ENCODE results near the gene RFX2.
"Not testable (repeated sequence)": the region's sequence is repeated elsewhere in the genome, so short reads cannot be mapped to it uniquely, and the experiment has no call there.

RFX2 gene

DNA sequence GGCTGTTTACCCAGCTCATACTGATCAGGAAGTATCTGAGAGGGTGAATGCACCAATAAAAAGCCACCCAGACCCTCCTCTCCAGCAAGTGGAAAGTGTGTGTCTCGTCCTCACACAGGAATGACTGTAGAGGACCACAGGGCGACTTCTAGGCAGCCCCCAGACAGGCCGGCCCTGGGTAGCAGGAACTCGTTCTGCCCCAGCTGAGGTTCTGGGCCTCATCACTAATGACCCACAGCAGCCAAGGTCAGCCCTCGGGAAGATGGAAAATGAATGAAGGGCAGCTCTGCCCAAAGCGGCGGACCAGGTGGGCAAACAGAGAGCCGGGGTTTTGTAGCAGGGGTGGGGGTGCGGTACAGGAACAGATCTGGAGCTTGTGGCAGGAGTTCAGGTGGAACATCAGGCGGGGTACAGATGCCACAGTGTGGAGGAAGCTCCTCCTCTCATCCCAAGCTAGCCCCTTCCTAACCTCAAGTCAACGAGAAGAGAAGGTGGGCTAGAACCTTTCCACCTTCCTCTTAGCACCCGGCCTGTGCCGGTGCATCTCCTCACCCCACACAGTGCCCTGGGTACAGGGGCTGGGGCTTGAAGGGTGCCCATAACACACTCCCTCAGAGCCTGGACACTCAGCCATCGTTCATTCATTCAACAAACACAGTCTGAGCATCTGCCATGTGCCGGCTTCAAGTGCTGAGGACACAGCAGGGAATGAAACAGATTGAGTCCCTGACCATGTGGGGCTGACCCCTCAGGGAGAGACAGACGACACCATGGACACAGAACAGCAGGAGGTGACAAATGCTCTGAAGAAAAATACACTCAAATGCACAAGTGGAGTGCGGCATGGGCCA lies 36.2 kb downstream of the RFX2 start:
- DNase-seq: no peak

DNA sequence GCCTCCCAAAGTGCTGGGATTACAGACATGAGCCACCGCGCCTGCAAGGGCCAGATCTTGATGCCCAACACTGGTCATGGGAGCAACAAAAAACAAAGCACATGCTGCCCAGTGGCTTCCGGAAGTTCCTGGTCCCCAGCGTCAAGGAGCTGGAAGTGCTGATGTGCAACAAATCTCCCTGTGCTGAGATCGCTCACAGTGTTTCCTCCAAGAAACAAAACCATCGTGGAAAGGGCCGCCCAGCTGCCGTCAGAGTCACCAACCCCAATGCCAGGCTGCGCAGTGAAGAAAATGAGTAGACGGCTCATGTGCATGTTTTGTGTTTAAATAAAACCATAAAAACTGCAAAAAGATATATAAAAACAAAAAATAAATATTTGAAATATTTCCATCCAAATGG lies 37.1 kb downstream of the RFX2 start:
- DNase-seq: not testable (repeated sequence)

GRCh38 chr19:6071875-6072274 lies 38.4 kb downstream of the RFX2 start:
- no peak for DNase-seq

DNA sequence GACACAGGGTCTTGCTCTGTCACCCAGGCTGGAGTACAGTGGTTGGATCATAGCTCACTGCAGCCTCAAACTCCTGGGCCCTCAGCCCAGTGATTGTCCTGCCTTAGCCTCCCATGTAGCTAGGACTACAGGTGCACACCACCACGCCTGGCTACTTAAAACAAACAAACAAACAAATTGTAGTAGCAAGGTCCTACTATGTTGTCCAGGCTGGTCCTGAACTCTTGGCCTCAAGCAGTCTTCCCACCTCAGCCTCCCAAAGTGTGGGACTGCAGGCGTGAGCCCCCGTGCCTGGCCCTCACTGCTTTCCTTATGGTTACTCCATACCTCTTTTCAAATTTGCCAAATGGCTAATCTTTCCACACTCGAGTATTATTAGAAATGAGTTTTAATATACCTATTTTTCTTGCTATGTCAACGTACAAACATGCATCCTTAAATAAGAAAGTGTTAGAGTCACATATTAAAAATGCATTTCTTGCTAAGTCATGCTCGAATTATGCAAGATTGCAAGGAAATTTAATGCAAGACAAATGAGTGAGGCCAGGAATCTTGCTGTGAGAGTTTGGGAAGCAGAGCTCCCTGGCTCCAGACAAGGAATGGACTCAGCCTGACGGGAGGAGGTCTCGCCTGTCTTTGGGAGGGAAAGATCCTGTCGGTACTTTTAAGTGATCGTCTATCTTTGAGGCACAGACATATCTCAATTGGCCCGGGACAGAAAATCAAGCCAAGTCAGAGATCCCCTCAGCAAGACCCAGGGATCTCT lies 39.4 kb downstream of the RFX2 start:
- no peak for DNase-seq

DNA sequence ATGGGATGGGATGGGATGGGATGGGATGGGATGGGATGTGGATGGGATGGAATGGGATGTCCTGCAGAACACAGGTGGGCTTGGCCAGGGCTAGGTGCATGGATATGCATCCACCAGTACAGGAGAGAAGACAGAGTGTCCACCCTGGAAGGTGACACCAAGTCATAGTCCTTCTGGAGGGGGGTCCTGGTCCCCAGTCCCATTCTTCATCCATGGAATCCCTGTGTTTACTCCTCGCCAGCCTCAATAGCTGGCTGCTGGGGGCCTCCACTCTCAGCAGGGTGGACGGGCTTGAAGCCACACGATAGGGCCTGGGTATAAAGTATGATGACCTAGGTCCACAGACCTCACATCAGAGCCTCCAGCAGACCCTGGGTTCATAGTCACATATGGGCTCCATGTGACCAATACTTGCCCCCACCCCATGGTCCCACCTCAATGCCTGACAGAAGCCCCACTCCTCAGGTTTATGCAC lies 40.1 kb downstream of the RFX2 start:
- no peak for DNase-seq

DNA sequence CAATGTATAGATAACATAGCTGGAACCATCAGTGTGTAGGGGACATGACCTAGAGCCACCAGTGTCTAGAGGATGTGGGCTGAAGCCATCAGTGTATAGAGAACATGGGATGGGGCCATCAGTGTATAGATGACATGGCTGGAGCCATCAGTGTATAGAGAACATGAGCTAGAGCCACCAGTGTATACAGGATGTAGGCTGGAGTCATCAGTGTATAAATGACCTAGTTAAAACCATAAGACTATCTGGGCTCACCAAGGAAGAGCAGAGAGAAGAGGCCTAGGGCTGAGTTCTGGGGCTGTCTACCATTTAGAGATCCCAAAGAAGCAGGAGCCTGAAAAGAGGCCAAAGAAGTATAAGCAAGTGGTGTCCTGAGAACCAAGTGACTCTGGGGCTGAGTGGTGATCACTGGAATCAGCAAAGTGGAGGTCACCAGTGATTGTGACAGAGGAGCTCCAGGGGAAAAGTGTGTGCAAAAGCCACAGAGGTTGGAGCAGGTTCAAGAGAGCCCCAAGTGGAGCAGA lies 41.0 kb downstream of the RFX2 start:
- DNase-seq: no peak

DNA sequence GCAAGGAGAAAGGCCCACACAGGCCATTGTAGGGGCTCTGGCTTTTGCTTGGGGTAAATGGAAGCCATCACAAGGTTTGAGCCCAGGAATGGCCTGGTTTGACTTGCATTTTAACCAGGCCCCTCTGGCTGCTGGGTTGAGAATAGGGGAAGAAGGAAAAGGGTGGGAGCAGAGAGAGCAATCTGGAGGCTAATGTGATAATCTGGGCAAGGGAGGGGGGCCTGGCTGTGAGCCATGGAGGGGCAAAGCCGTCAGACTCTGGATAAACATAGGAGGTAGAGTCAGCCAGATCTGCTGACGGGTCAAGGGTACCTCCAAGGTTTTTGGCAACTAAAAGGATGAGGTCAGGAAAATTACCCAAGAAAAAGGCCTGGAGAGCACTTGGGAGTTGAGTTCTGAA lies 41.6 kb downstream of the RFX2 start:
- DNase-seq: no peak

- DNase-seq: no peak
Observed at GRCh38 chr19:6067975-6068374, 42.3 kb downstream of the RFX2 start.

- DNase-seq: peak; percentile 72
Observed at GRCh38 chr19:6066661-6067646, 43.3 kb downstream of the RFX2 start.

DNA sequence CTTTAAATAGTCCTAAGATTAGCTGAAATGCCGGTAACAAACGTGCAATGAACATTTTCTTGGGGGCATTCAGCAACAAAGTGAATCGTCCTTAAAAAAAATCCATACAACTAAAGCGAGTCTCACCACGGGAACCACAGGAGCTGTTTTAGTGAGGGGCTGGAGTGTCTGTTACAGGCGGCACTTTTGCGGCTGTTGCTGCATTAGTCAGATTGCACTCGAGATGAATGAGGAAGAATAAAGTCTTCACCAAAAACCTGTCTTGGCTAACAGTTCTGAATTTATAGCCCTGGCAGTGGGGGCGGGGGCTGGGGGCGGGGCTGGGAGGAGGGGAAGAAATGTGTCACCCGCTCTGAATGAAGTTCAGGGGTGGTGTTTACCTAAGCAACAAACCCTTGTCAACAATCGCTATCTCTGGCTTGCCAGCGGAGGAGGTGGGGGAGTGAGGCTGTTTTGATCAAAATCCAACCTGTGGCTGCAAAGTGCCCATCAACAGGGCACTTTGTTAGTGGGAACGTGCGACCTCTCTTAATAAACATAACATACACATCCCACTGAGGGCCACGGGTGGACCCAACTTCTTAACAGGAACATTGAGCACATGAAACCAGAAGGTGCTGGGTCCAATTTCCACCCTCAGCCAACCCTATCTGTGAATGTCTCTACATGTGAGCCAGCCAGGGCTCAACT lies 44.5 kb downstream of the RFX2 start:
- peak; percentile 82 for DNase-seq

DNA sequence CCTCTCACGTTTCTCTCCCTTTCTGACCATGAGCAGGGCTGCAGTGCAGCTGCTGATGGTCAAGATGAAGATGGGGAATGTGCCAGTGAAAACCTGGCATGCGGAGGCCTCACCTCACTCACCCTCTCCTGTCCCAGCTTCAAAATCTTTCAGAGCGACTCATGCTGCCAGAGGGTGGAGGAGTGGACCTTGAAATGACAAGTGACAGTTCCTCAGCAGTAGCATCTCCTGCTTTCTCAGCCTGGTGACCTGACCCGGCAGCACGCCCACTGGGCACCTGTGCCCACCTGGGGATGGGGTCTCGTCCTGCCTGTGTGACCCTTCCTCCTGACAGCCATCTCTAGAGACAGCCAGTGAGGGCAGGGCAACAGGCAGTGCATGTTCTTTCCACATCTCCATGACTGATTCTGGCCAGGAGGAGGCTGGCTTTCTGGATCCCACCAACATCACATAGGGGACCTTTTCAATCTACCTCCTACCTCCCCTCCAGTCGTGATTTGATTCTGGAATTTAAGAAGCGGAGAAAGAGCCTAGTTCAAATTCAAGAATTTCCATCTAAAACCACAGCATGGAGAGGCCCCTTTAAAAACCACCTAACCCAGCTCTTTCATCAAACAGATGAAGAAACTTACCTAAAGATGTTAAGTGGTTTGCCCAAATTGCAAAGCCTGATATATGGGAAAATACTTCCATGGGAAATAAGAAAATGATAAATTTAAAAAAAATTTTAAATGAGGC lies 45.8 kb downstream of the RFX2 start:
- no peak for DNase-seq

- no peak for DNase-seq
Observed at GRCh38 chr19:6063576-6064335, 46.5 kb downstream of the RFX2 start.

GRCh38 chr19:6062961-6063575 lies 47.2 kb downstream of the RFX2 start:
- DNase-seq: no peak

GRCh38 chr19:6062274-6062673 lies 48.0 kb downstream of the RFX2 start:
- peak; percentile 85 for DNase-seq

DNA sequence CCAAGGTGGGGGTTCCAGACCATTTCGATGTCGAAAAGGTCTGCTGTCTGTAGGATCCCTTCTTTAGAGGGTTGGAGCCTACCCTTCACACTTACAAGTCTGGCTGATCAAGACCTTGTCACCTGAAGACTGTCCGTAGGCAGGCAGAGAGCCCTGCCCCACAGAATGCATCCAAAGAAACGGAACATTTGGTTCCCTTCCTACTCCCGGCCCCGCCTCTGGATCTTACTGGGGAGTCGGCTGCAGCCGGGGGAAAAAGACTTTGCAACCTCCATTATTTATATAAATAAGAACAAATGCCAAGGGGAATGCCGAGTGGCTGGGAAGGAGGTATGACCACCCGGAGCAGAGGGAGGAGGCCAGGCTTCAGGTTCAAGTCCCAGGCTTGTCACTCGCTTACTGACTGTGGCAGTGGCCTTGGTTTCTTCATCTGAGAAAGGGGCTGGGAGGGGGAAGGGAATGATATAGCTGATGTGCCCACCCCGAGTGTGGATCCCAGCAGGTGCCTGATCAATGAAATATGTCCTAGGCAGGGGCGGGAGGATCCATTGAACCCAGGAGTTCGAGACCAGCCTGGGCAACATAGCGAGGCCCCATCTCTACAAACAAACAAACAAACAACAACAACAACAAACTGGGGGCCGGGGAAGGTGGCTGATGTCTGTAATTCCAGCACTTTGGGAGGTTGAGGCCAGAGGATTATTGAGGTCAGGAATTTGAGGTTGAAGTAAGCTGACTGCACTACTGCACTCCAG lies 48.7 kb downstream of the RFX2 start:
- DNase-seq: no peak

- no peak for DNase-seq
Observed at GRCh38 chr19:6060600-6061375, 49.5 kb downstream of the RFX2 start.

DNA sequence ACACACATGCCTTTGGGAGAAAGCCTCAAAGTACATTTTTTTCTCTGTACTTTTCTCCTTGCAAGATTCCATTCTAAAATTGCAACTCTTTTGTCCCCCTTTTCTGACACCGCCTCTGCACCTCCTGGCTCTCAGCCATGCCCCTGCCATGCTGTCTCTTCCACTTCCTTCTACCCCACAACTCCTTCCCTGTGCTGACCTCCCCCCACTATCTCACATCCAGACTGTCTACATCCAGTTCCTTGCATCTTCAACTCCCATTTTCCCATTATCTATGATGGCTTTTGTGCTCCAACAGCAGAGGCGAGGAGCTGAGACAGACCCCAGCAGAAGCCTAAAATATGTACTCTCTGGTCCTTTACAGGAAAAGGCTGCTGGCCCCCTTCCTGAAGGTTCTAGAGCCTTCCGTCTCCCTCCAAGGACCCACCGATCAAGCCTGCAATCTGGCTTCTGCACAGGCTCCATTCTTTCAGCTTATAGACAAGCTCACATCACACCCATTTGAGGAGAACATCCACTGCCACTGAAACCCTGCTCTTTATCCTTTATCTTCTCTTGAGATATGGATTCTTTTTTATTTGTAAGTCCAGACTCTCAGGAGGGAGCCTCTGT lies 50.2 kb downstream of the RFX2 start:
- no peak for DNase-seq

DNA sequence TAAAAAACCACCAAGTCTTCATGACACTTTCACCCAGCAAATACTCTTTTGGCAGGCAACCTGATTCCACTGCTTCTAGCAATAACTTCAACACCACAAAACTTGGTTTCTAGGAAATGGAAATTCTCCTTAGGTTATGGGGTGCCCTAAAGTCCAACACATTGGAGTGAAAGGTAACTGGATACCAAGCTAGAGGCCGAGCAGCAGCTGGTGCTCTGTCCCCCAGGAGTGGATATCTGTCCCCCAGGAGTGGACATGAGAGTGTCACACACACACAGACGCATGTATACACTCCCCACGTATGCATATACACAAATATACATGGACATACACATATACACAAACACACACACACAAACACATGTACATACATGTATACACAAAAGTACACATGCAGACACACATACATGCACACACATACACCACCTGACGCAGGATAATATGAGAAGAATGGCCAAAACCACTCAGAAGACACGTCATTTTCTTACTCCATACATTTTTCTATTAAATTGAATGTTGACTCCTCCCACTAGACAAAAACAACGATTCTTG lies 50.8 kb downstream of the RFX2 start:
- DNase-seq: no peak

Data from GDM1 (cell line).